HG02798 (cell line): Measurements from ENCODE around the gene ZNF503.
A peak's percentile ranks its signal among the peaks of the same experiment; 100 is the strongest.

ENCODE experiments used
- ATAC-seq: cut with Tn5 transposase; IDR thresholded peaks from one replicate; pipeline ENCODE4 v1.9.1; 2021; ENCODE audit warnings: mild to moderate bottlenecking; ENCODE audit not compliant: unreplicated experiment, poor library complexity

ZNF503 gene

GRCh38 chr10:75431180-75432111 lies 29.9 kb upstream of the ZNF503 start, which contains the start of gene LRMDA:
Gene LRMDA (plus strand): TSS chr10:75431624.
- ATAC-seq, result no peak

- peak; percentile 45 for ATAC-seq
Measured at GRCh38 chr10:75430000-75430763, 28.6 kb upstream of the ZNF503 start.

GRCh38 chr10:75429159-75429827 lies 27.7 kb upstream of the ZNF503 start:
- no peak for ATAC-seq

- peak; percentile 53 for ATAC-seq
Measured at GRCh38 chr10:75428434-75429158, 27.0 kb upstream of the ZNF503 start.

- ATAC-seq, result no peak
Measured at GRCh38 chr10:75427951-75428350, 26.4 kb upstream of the ZNF503 start.

GRCh38 chr10:75426880-75427279 lies 25.3 kb upstream of the ZNF503 start:
- ATAC-seq, result no peak

GRCh38 chr10:75425291-75426079 lies 23.9 kb upstream of the ZNF503 start:
- no peak for ATAC-seq

- no peak for ATAC-seq
Measured at GRCh38 chr10:75424571-75424970, 23.0 kb upstream of the ZNF503 start.

GRCh38 chr10:75422913-75423312 lies 21.3 kb upstream of the ZNF503 start:
- ATAC-seq, result no peak

GRCh38 chr10:75418712-75419111 lies 17.1 kb upstream of the ZNF503 start:
- no peak for ATAC-seq

- ATAC-seq, result no peak
Measured at GRCh38 chr10:75418293-75418692, 16.7 kb upstream of the ZNF503 start.

- ATAC-seq, result no peak
Measured at GRCh38 chr10:75417522-75417927, 16.0 kb upstream of the ZNF503 start.

GRCh38 chr10:75414527-75414926 lies 13.0 kb upstream of the ZNF503 start:
- ATAC-seq, result no peak

GRCh38 chr10:75410132-75411005 lies 8.8 kb upstream of the ZNF503 start:
- ATAC-seq, result no peak

GRCh38 chr10:75408911-75409885 lies 7.6 kb upstream of the ZNF503 start:
- ATAC-seq, result peak; percentile 63

GRCh38 chr10:75408509-75408875 lies 6.9 kb upstream of the ZNF503 start:
- ATAC-seq, result no peak
